GM21367 (cell line): ENCODE results near the gene TTC32.
"Not testable (repeated sequence)": the region's sequence is repeated elsewhere in the genome, so short reads cannot be mapped to it uniquely, and the experiment has no call there.

Experiments used
- ATAC-seq: cut with Tn5 transposase; IDR thresholded peaks from one replicate; pipeline ENCODE4 v1.9.1; 2021; ENCODE audit not compliant: unreplicated experiment

The TTC32 gene

DNA sequence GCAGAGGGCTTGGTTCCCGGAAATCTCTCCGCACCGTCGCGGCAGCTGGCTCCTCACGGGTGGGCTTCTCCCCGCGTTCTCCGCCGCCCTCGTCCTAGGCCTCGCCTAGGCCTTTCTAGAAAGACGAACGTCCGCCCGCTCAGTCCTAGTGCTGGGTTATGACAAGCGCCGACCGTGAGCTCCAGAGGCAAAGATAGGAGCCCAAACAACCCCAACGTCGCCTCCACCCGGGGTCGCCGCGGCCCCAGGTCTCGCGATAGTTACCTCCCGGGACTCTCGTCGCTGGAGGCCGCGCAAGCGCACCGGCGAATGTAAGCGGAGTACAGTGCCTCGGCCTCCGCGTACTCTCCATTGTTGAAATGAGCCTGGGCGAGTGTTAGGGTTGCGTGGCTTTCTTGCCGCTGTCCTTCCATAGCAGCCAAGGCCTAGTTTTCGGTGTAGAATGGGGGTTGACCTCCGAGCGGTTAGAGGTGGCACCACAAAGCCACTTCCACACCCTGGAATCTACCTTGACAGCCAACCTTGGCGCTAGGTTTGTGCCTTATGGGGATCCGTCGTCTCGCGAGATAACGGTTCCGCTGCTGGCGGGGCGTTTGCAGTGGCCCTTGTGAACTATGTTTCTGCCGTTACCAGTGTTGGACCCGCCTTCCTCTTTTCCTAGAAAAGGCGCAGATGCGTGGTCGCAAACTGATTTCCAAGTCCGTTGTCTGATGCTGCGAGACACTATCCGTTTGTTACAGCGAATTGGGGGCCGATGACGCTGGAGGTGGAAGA lies at the start of gene TTC32:
TSS of gene TTC32 (minus strand) at position 542 of the 774 bp plus-strand sequence. CDS start at position 413, 129 bp downstream.
- ATAC-seq: peak; percentile 83

- no peak for ATAC-seq
Observed at GRCh38 chr2:19949071-19949470, 47.3 kb upstream of the TTC32 start.

GRCh38 chr2:19947184-19947940 lies 45.6 kb upstream of the TTC32 start:
- ATAC-seq: no peak

DNA sequence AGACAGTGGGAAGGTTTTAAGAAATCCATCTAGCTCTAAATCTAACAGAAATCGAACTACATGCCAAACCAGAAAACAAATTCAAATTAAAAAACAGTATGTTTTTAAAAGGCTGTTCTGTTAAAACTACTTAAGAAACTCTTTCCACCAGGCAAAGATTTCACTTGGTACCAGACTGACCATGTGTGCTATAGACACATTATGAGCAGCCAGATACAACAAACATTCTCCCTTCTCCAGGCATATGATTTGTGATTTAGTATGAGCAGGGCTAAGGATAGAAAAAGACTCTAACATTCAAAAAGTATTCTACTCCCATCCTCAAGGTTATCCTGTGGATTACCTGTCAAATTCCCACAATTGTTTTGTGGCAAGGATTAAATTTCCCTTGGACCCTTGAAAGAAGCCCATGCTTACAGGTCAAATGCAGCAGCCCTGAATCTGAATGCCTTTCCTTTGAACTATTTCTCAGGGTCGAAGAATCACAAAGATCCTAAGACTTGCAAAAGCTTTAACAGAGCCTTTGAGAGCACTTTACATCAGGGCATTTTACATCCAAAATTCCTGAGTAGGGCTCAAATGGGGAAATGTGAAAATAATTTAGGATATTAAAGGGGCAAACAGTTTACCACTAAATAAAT lies 42.5 kb upstream of the TTC32 start:
- no peak for ATAC-seq

GRCh38 chr2:19943189-19943588 lies 41.4 kb upstream of the TTC32 start:
- ATAC-seq: no peak

DNA sequence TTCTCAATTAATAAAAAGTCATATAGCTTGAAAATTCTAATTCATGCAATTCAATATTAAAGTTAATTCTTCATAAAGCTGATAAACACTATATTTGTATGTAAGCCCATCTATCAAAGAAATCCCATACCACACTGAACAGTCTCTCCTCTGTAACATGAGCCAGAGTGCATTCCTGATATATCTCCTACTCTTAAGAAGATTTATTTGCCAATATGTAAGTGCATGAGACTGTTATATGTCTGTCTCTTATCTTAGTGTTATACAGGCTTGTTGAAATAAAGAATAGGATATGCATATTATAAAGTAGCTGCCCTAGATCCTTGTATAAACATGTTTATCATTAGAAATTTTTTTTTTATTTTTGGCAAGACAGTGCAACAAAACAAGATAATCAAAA lies 40.4 kb upstream of the TTC32 start:
- ATAC-seq: no peak

- ATAC-seq: no peak
Observed at GRCh38 chr2:19937004-19937403, 35.2 kb upstream of the TTC32 start.

DNA sequence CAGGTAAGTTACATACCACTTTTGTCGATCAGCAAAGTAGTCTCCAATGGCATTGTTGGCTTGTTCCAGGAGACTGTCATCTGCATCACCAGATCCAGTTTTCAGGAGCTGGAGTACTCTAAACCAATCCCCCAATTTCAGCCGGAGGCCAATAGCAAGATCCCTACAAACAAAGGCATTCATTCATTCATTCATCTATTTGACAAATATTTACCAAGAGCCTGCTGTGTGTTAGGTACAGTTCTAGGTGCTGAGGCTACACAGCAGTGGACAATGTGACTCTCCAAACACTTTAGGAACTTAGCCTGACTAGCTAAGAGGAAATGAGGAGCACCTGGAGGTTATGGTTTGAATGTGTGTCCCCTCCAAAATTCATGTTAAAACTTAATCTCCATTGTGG lies 34.4 kb upstream of the TTC32 start:
- no peak for ATAC-seq

- peak; percentile 71 for ATAC-seq
Observed at GRCh38 chr2:19933351-19933981, 31.7 kb upstream of the TTC32 start.

- ATAC-seq: peak; percentile 35
Observed at GRCh38 chr2:19932928-19933327, 31.1 kb upstream of the TTC32 start.

- ATAC-seq: no peak
Observed at GRCh38 chr2:19929226-19929625, 27.4 kb upstream of the TTC32 start.

GRCh38 chr2:19927816-19928215 lies 26.0 kb upstream of the TTC32 start:
- ATAC-seq: not testable (repeated sequence)

GRCh38 chr2:19924526-19924925 lies 22.7 kb upstream of the TTC32 start:
- ATAC-seq: not testable (repeated sequence)

- ATAC-seq: not testable (repeated sequence)
Observed at GRCh38 chr2:19922188-19922587, 20.4 kb upstream of the TTC32 start.

DNA sequence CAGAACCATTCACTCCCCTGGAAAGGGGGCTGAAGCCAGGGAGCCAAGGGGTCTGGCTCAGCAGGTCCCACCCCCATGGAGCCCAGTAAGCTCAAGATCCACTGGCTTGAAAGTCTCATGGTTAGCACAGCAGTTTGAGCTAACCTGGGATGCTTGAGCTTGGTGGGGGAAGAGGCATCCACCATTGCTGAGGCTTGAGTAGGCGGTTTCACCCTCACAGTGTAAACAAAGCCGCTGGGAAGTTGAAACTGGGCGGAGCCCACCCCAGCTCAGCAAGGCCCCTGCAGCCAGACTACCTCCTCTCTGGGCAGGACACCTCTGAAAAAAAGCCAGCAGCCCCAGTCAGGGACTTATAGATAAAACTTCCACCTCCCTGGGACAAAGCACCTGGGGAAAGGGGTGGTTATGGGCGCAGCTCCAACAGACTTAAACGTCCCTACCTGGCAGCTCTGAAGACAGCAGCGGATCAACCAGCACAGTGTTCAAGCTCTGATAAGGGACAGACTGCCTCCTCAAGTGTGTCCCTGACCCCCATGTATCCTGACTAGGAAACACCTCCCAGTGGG lies 14.7 kb upstream of the TTC32 start:
- ATAC-seq: no peak

DNA sequence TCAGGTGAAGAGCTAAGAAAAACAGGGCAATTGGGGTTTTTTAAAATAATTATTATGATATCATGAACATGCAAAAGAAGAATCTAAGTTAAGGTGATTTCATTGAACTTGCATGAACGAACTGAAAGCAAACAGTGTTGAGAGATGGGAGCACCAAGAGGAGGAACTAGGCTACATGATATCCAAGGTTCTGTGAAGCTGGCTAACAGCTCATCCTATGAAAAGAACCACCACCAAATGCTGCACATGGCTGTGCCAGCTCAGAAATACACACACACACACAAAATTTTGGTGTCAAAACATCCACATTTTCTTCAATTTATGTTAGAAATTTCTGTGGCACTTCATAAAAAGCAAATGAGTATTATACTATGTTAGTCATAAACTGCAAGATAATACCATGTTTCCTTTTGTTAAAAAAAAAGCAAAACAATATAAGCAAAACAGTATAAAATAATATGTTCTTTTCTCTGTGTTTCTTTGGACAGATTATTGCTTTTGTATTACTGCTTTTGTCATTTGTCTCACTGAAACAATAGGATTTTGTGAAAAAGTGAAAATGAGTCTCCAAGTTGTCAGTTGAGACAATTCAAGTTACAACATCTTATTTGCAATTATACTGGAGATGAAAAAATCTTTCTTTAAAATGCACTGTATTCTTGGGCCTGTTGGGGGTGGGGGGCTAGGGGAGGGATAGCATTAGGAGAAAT lies 12.6 kb upstream of the TTC32 start:
- ATAC-seq: no peak

GRCh38 chr2:19911808-19912509 lies 10.2 kb upstream of the TTC32 start:
- ATAC-seq: no peak

DNA sequence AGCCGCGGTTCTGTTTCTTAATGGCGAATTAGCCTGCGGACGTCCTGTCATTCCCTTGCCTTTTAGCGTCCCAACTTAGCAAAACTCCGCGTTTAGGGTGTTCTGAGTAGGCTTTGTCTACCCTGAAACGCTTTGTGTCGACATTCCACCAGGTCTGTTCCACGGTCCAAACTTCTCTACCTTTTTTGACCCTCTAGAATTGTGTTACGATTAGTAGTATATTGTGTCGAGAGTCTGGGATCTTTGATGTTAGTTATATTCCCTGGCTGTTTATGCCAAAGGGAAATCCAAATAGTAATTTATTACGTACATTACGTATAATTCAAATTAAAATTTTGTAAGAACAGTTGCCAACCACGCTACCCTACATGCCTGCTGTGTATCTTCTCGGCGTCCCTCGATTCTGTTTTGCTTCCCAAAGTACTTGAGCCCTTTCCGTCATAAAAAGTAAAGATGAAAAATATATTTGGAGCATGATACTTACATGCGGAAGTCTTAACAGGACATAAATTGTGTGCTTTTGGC lies 495 bp upstream of the TTC32 start:
- no peak for ATAC-seq

DNA sequence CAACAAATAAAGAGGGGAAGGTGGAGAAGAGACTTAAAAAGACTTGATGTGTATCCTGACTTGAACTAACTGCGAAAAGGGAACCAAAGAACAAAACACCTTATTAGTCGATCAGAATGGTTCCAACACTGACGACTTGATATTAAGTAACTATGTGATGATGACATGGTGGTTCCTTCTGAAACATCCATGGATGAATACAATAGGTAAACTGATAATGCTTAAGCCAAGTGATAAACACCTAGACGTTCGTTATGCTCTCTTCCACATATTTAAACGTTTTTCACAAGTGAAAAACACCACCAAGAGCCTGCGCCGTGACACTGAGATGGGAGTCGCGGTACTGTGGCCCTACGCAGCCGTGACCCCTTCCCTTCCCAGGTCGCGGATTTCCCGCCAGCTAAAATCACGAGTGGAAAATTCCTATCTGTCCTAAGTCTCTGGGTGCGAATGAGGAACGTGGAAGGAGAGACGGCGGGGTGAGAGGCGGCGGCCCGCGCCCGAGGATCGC lies 797 bp downstream of the TTC32 start:
- ATAC-seq: peak; percentile 1
